ENCODE data around the gene SUMF1. TPM values are rescaled to one million over a fixed set of nuclear protein-coding genes. Genes with fewer than 3 reads are reported as not detected.

SUMF1 gene
- total RNA-seq, 1 donor from 2014 or later: 35.4 TPM

- no peak overlapping the region for H3K27ac ChIP-seq
- TF ChIP-seq, protein P1, sequence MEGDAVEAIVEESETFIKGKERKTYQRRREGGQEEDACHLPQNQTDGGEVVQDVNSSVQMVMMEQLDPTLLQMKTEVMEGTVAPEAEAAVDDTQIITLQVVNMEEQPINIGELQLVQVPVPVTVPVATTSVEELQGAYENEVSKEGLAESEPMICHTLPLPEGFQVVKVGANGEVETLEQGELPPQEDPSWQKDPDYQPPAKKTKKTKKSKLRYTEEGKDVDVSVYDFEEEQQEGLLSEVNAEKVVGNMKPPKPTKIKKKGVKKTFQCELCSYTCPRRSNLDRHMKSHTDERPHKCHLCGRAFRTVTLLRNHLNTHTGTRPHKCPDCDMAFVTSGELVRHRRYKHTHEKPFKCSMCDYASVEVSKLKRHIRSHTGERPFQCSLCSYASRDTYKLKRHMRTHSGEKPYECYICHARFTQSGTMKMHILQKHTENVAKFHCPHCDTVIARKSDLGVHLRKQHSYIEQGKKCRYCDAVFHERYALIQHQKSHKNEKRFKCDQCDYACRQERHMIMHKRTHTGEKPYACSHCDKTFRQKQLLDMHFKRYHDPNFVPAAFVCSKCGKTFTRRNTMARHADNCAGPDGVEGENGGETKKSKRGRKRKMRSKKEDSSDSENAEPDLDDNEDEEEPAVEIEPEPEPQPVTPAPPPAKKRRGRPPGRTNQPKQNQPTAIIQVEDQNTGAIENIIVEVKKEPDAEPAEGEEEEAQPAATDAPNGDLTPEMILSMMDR (IDR thresholded peaks at IDR 0.05): no peak
- ATAC-seq: no peak
- H3K9me3 ChIP-seq: no peaks in the 10 kb centered on the region
- peaks cover 3% of the 10 kb centered on the region for H3K36me3 ChIP-seq
- intact Hi-C loops (cut with DNase I): no loop called here
- no peak for DNase-seq
- no peaks in the 10 kb centered on the region for H3K27me3 ChIP-seq (ENCODE audit: low read depth)
- H3K4me1 ChIP-seq: no peaks in the 10 kb centered on the region
- H3K4me3 ChIP-seq: no peak overlapping the region
Measured at GRCh38 chr3:4394567-4394966, 72.5 kb downstream of the SUMF1 start.

DNA sequence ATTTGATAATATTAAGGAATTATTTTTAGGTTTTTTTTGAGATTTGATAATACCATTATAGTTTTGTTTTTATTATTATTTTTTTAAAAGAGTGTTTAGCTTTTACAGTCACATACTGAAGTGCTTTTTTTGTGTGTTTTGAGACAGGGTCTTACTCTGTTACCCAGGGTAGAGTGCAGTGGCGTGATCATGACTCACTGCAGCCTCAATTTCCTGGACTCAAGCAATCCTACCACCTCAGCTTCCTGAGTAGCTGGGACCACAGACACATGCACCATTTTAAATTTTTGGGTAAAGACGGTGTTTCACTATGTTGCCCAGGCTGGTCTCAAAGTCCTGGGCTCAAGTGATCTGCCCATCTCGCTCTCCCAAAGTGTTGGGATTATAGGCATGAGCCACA lies 73.0 kb downstream of the SUMF1 start:
- intact Hi-C loops (cut with DNase I): no loop called here
- DNase-seq (no peak), ATAC-seq (no peak)
- Histone ChIP-seq H3K4me3 (no peak overlapping the region), H3K36me3 (peaks cover 3% of the 10 kb centered on the region), H3K27me3 (ENCODE audit: low read depth) (no peaks in the 10 kb centered on the region), H3K9me3 (no peaks in the 10 kb centered on the region), H3K4me1 (no peaks in the 10 kb centered on the region), H3K27ac (no peak overlapping the region)
- TF ChIP-seq, protein P1 (IDR thresholded peaks at IDR 0.05): no peak

DNA sequence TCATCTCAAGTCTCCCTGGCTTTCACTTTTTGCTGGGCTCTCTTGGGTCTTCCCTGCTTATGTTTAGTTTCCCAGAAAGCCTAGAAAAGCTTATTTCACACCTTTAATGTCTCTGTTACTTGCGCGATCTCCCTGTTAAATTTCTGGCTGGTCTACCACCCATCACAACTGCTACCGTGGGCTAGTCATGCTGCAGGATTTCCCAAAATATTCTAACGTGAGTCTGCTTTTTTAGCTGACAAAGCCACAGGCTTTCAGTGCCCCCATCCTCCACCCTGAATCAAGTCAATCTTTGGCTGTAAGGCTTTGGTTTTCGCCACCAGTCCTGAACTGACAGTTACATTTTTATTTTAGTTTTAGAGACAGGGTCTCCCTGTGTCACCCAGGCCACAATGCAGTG lies 74.1 kb downstream of the SUMF1 start:
- intact Hi-C loops (cut with DNase I): no loop called here
- TF ChIP-seq, protein P1 (IDR thresholded peaks at IDR 0.05): no peak
- ATAC-seq (no peak), DNase-seq (no peak)
- no peaks in the 10 kb centered on the region for H3K27me3 ChIP-seq (ENCODE audit: low read depth)
- H3K4me3 ChIP-seq: no peak overlapping the region
- H3K27ac ChIP-seq: no peak overlapping the region
- no peaks in the 10 kb centered on the region for H3K9me3 ChIP-seq
- no peaks in the 10 kb centered on the region for H3K4me1 ChIP-seq
- H3K36me3 ChIP-seq: peaks cover 3% of the 10 kb centered on the region

DNA sequence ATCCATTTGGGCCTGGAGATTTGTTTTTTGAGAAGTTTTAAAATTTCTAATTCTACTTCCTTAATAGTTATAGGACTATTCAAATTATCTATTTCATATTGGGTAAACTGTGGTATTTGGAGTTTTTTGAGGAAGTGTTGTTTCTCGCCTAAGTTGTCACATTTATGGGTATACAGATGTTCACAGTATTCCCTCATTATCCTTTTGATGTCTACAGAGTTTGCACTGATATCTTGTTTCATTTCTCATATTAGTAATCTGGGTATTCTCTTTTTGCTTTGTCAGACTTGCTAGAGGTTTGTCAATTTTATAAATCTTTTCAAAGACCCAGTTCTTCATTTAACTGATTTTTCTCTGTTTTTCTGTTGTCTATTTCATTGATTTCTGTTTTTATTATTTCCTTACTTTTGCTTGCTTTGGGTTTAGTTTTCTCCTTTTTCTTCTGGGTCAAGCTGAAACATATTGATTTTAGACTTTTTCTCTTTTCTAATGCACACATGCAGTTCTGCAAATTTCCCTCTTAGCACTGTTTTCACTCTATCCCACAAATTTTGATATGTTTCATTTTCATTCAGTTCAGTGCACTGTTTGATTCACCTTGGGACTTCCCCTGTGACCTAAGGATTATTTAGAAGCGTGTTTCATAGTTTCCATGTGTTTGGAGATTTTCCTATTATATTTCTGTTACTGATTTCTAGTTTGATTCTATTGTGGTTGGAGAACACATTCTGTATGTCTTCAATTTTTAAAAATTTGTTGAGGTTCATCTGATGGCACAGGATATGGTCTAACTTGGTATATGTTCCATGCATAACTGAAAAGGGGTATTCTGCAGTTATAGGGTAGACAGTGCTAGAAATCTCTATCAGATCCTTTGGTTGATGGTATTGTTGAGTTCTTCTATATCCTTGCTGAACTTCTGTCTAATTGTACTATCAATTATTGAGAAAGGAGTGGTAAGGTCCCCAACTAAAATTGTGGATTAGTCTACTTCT lies 79.6 kb downstream of the SUMF1 start:
- H3K4me3 ChIP-seq: no peak overlapping the region
- no peaks in the 10 kb centered on the region for H3K27me3 ChIP-seq (ENCODE audit: low read depth)
- no peaks in the 10 kb centered on the region for H3K9me3 ChIP-seq
- no peaks in the 10 kb centered on the region for H3K4me1 ChIP-seq
- ATAC-seq (no peak), DNase-seq (no peak)
- no peak overlapping the region for H3K27ac ChIP-seq
- no peaks in the 10 kb centered on the region for H3K36me3 ChIP-seq
- TF ChIP-seq, protein P1 (IDR thresholded peaks at IDR 0.05): no peak
- intact Hi-C loops (cut with DNase I): no loop called here

- Histone ChIP-seq H3K9me3 (no peaks in the 10 kb centered on the region), H3K27ac (no peak overlapping the region), H3K4me1 (no peaks in the 10 kb centered on the region), H3K36me3 (no peaks in the 10 kb centered on the region), H3K27me3 (ENCODE audit: low read depth) (no peaks in the 10 kb centered on the region), H3K4me3 (no peak overlapping the region)
- ATAC-seq (no peak), DNase-seq (no peak)
- intact Hi-C loops (cut with DNase I): no loop called here
- TF ChIP-seq, protein P1 (IDR thresholded peaks at IDR 0.05): no peak
Measured at GRCh38 chr3:4385201-4385600, 81.9 kb downstream of the SUMF1 start.
